ENCODE results near the gene VTN.

Gene VTN

DNA sequence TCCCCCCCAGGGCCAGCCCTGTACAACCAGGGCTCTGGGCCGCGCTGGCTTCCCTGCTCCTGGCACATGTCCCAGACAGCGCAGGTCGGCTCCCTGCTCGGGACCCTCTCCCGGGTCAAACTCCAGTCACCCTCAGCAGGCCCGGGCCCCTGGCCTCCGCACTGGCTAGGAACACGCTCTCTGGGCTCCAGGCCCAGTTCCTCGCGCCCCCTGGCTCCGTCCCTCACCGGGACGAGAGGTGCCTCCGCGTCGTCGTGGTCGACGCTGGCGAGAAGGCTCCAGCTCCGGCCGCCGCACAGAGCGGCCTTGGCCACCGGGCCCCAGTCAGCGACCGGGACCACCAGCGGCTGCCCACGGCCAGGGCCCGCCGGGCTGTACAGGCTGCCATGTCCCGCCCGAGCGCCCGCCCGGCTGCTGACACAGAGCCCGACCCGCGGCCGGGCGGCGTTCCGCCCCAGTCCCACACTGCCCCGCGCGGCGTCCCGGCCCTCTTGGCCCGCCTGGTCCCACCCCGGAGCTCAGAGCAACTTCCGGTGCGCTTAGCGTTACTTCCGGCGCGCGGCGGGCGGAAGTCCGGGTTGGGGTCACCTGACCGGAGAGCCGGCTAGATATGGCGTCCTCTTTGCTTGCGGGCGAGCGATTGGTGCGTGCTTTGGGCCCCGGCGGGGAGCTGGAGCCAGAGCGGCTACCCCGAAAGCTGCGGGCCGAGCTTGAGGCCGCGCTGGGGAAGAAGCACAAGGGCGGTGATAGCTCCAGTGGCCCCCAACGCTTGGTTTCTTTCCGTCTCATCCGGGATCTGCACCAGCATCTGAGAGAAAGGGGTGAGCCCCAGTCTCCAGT, 12.8 kb downstream of the VTN start, which contains the start of gene POLDIP2:
Gene POLDIP2, minus strand, starts transcription at position 467 of the 840 bp plus-strand sequence. Its CDS starts 79 bp downstream, at position 388.
- H3K4me3 ChIP-seq (replicated peaks in 1 of 2; ENCODE audit: low read depth in 2 of 2, low read length in 2 of 2), result peak within 1 kb of the TSS; percentile 95 to 96
- no peak for TF ChIP-seq CTCF (IDR thresholded peaks at IDR 0.05; ENCODE audit: low read depth, low read length)
- DNase-seq (ENCODE audit: low read depth in 2 of 2), result peak; percentile 95 to 97

DNA sequence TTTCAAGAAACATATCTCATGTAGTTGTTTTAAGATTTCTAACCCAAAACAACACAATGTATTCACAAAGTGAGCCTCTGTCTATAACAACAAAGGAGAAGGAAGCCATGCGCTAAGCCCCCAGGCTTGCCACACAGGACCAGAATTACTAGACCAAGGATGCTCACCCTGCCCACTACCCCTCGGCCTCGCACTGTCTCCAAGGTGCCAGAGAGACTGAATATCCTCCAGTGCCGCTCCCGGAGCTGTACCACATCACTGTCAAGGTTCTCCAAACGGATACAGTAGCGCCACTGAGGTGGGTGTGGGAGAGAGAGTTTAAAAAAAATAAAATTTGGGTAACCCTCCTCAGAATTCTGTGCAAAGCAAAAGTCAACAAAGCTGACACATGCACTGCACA, 19.8 kb downstream of the VTN start:
- H3K4me3 ChIP-seq (replicated peaks in 1 of 2; ENCODE audit: low read depth in 2 of 2, low read length in 2 of 2), result no peak overlapping the region
- no peak for TF ChIP-seq CTCF (IDR thresholded peaks at IDR 0.05; ENCODE audit: low read depth, low read length)
- DNase-seq (ENCODE audit: low read depth in 2 of 2), result no peak

GRCh38 chr17:28348979-28349378, 21.1 kb downstream of the VTN start:
- no peak overlapping the region for H3K4me3 ChIP-seq (replicated peaks in 1 of 2; ENCODE audit: low read depth in 2 of 2, low read length in 2 of 2)
- no peak for DNase-seq (ENCODE audit: low read depth in 2 of 2)
- TF ChIP-seq CTCF (IDR thresholded peaks at IDR 0.05; ENCODE audit: low read depth, low read length), result no peak

DNA sequence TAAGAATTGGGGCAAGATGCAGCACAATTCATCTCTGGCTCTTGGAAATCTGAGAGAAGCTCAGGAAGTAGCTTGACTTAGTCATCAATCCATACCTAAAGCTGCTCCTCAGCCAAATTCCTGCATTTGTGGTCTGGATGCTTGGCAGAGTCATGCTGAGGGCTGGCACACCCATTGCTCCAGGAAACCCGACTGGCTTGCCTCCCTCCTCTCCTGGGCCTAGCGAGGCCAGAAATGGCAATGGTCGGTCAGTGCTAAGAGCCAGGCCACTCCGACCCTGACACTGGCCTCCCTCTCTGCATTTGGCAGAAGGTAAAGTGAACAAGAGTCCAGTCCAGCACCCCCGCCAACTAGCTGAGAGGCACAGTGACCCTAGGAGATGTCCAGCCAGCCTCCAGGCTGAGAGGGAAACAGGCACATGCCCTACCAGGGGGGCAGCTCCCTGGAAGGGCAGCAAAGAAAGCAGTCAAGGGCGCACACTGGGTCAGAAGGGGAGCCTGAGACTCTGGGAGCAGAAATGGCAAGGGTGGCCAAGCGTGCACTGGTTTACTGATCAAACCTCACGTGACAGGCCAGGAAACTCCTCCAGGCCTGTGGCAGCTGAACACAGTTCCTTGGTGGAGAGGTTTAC, 22.7 kb downstream of the VTN start:
- peak; percentile 92 to 93 for DNase-seq (ENCODE audit: low read depth in 2 of 2)
- no peak for TF ChIP-seq CTCF (IDR thresholded peaks at IDR 0.05; ENCODE audit: low read depth, low read length)
- H3K4me3 ChIP-seq (replicated peaks in 1 of 2; ENCODE audit: low read depth in 2 of 2, low read length in 2 of 2), result no peak overlapping the region

DNA sequence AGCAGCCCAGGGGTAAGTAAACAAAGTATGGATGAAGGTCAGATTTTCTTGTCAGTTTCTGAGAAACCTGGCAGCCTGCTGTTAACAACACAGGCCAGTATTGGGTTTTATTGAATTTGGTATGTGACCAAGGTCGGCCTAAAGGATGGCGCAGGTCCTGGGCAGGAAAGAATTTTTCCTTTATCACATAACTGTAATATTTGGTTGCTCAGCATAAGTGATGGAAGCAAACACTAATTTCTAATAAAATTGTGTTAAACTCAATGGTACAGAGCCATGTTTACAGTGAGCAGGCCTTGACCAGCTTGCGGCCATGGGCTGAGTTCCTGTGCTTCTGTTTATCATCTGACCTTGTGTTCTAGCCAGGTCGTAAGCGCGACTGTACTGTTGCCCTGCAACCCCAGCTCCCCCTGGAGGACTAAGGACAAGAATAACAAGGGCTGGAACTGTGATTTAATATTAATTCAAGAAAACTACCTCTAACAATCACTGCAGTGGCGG, 23.3 kb downstream of the VTN start:
- no peak for DNase-seq (ENCODE audit: low read depth in 2 of 2)
- peak; percentile 53 for TF ChIP-seq CTCF (IDR thresholded peaks at IDR 0.05; ENCODE audit: low read depth, low read length)
- H3K4me3 ChIP-seq (replicated peaks in 1 of 2; ENCODE audit: low read depth in 2 of 2, low read length in 2 of 2), result no peak overlapping the region

DNA sequence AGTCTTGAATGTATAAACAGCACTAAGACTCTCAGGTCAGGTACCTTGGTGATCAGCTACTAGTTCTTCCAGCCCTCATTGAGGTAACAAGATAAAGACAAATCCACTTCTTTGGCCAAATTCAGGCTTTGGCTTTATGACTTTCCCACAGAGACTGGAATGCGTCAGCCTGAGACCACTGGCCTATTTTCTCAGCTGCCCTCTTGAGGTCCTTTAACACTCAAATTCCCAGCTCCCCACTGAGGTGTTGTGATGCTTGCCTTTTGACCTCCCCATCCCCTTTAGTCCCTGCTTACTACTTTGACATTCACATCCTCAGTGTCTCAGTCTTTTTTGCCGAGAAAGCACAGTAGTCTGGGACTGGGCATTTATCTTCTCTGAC, 23.9 kb downstream of the VTN start:
- no peak for TF ChIP-seq CTCF (IDR thresholded peaks at IDR 0.05; ENCODE audit: low read depth, low read length)

More for the DNA sequence above, 23.9 kb downstream of the VTN start:
- DNase-seq (ENCODE audit: low read depth in 2 of 2), result no peak
- no peak overlapping the region for H3K4me3 ChIP-seq (replicated peaks in 1 of 2; ENCODE audit: low read depth in 2 of 2, low read length in 2 of 2)

All from cardiac fibroblast (primary cell).